ENCODE data around the gene TMEM11. TPM values are rescaled to one million over a fixed set of nuclear protein-coding genes. Genes with fewer than 3 reads are reported as not detected.

TMEM11 gene
- total RNA-seq, 1 experiment from 2014 or later = 47.6 TPM

DNA sequence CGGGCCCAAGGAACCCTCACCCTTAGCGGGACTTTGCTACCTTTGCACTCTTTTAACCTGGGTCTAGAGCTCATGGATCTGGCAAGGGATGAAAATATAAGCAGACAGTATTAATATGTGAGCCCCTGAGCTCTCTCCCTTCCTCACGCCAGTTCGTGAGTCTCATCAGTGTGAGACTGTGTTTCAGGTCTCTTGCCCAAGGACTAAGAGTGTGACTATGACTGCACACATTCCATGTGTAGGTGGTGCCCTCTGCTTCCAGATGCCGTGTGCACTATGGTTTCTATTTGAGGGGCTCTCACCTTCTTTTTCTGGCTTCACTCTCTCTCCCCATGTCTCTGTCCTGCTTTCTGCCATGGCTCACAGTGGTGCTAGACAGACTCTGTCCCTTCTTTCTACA, 46.7 kb downstream of the TMEM11 start:
- no peak for DNase-seq (ENCODE audit: low spot score)
- ChIA-PET POLR2A (ENCODE audit: low non-redundant PET) (no interaction called here), CTCF (no interaction called here)
- no TSS peak for BruUV-seq (replicated peaks)
- no peaks in the 10 kb centered on the region for H3K27me3 ChIP-seq (replicated peaks; ENCODE audit: insufficient read depth, low read depth, low read length, poor library complexity)
- TF ChIP-seq EZH2 (IDR thresholded peaks at IDR 0.05; ENCODE audit: borderline replicate concordance, low read depth, low read length, poor library complexity, severe bottlenecking) (no peak), CTCF (conservative IDR thresholded peaks at IDR 0.05; ENCODE audit: low read depth, low read length) (no peak)
- H3K4me1 ChIP-seq (ENCODE audit: insufficient read depth, low read length, poor library complexity, severe bottlenecking) = no peaks in the 10 kb centered on the region
- intact Hi-C loops (cut with micrococcal nuclease; ENCODE audit: unreplicated experiment) = no loop called here
- H3K4me3 ChIP-seq (ENCODE audit: low read depth, low read length, poor library complexity, severe bottlenecking) = no peak overlapping the region
- H3K27ac ChIP-seq (ENCODE audit: low read depth, low read length, poor library complexity, severe bottlenecking) = no peak overlapping the region
- H3K9me3 ChIP-seq (ENCODE audit: low read depth, low read length, poor library complexity, severe bottlenecking) = no peaks in the 10 kb centered on the region
- no peaks in the 10 kb centered on the region for H3K36me3 ChIP-seq (ENCODE audit: insufficient read depth, low read length, poor library complexity, severe bottlenecking)

GRCh38 chr17:21166595-21167210, 47.3 kb downstream of the TMEM11 start:
- ChIA-PET CTCF (no interaction called here), POLR2A (ENCODE audit: low non-redundant PET) (no interaction called here)
- Histone ChIP-seq H3K36me3 (ENCODE audit: insufficient read depth, low read length, poor library complexity, severe bottlenecking) (no peaks in the 10 kb centered on the region), H3K27me3 (replicated peaks; ENCODE audit: insufficient read depth, low read depth, low read length, poor library complexity) (no peaks in the 10 kb centered on the region), H3K4me1 (ENCODE audit: insufficient read depth, low read length, poor library complexity, severe bottlenecking) (no peaks in the 10 kb centered on the region), H3K27ac (ENCODE audit: low read depth, low read length, poor library complexity, severe bottlenecking) (no peak overlapping the region), H3K9me3 (ENCODE audit: low read depth, low read length, poor library complexity, severe bottlenecking) (no peaks in the 10 kb centered on the region), H3K4me3 (ENCODE audit: low read depth, low read length, poor library complexity, severe bottlenecking) (no peak overlapping the region)
- intact Hi-C loops (cut with micrococcal nuclease; ENCODE audit: unreplicated experiment) = no loop called here
- TF ChIP-seq CTCF (conservative IDR thresholded peaks at IDR 0.05; ENCODE audit: low read depth, low read length) (no peak), EZH2 (IDR thresholded peaks at IDR 0.05; ENCODE audit: borderline replicate concordance, low read depth, low read length, poor library complexity, severe bottlenecking) (no peak)
- DNase-seq (ENCODE audit: low spot score) = no peak
- no TSS peak for BruUV-seq (replicated peaks)

- POLR2A ChIA-PET (ENCODE audit: low non-redundant PET) = no interaction called here
- no TSS peak for BruUV-seq (replicated peaks)
- intact Hi-C loops (cut with micrococcal nuclease; ENCODE audit: unreplicated experiment) = no loop called here
These were observed 47.9 kb downstream of the TMEM11 start for GRCh38 chr17:21165922-21166594.

More at GRCh38 chr17:21165922-21166594, 47.9 kb downstream of the TMEM11 start:
- no peaks in the 10 kb centered on the region for H3K4me1 ChIP-seq (ENCODE audit: insufficient read depth, low read length, poor library complexity, severe bottlenecking)
- no peaks in the 10 kb centered on the region for H3K9me3 ChIP-seq (ENCODE audit: low read depth, low read length, poor library complexity, severe bottlenecking)
- H3K36me3 ChIP-seq (ENCODE audit: insufficient read depth, low read length, poor library complexity, severe bottlenecking) = no peaks in the 10 kb centered on the region
- H3K27me3 ChIP-seq (replicated peaks; ENCODE audit: insufficient read depth, low read depth, low read length, poor library complexity) = no peaks in the 10 kb centered on the region
- CTCF ChIA-PET = no interaction called here
- H3K27ac ChIP-seq (ENCODE audit: low read depth, low read length, poor library complexity, severe bottlenecking) = no peak overlapping the region
- H3K4me3 ChIP-seq (ENCODE audit: low read depth, low read length, poor library complexity, severe bottlenecking) = no peak overlapping the region
- DNase-seq (ENCODE audit: low spot score) = no peak
- no peak for TF ChIP-seq EZH2 (IDR thresholded peaks at IDR 0.05; ENCODE audit: borderline replicate concordance, low read depth, low read length, poor library complexity, severe bottlenecking)
- no peak for TF ChIP-seq CTCF (conservative IDR thresholded peaks at IDR 0.05; ENCODE audit: low read depth, low read length)
